ENCODE measurements around the gene SSB.

- no peak for TF ChIP-seq CTCF (IDR thresholded peaks at IDR 0.05)
- no peak for TF ChIP-seq POLR2A (IDR thresholded peaks at IDR 0.05)
- no peak for TF ChIP-seq EP300 (IDR thresholded peaks at IDR 0.05)
These were observed 42.3 kb upstream of the SSB start for GRCh38 chr2:169756342-169756741.
